Measurements from ENCODE around the gene GIGYF1.
A peak's percentile ranks its signal among the peaks of the same experiment; 100 is the strongest.
"Not testable (repeated sequence)": the region's sequence is repeated elsewhere in the genome, so short reads cannot be mapped to it uniquely, and the experiment has no call there.

Gene GIGYF1

DNA sequence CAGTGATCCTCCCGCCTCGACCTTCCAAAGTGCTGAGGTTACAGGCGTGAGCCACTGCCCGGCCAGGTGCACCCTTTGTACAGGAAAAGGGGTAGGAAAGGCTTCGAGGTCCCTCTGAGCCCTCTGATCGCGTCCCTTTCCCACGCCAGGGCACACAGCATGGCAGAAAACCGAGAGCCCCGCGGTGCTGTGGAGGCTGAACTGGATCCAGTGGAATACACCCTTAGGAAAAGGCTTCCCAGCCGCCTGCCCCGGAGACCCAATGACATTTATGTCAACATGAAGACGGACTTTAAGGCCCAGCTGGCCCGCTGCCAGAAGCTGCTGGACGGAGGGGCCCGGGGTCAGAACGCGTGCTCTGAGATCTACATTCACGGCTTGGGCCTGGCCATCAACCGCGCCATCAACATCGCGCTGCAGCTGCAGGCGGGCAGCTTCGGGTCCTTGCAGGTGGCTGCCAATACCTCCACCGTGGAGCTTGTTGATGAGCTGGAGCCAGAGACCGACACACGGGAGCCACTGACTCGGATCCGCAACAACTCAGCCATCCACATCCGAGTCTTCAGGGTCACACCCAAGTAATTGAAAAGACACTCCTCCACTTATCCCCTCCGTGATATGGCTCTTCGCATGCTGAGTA is 12.7 kb upstream of the GIGYF1 start:
- no peak for DNase-seq

DNA sequence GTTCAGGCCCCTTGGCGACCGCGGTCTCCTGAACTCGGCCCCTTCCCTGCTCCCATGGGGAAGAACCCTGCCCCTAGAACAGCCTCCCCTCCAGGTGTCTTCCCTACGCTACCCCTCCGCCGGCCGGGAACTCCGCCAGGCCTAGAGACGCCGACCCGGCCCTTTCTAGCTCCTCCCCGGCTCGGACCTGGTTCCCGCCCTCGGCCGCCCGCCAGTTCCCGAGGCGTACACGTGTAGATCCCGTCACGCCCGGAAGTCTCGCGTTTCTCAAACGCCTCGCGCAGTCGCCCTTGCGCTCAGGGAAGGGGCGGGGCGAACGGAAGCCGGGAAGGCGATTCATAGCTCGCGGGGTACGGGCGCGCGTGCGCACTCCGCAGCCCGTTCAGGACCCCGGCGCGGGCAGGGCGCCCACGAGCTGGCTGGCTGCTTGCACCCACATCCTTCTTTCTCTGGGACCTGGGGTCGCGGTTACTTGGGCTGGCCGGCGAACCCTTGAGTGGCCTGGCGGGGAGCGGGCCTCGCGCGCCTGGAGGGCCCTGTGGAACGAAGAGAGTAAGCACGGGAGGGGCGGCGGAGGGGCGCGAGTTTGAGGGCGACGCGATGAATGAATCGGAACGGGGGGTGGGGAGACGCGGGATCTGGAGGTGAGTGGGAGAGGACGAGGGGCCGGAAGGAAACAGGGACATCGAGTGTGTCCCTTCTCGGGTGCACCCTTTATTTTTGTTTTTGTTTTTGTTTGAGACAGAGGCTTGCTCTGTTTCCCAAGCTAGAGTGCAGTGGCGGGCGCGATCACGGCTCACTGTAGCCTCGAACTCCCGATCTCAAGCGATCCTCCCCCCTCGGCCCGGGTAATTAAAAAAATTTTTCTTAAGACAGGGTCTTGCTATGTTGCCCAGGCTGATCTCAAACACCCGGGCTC is 12.0 kb upstream of the GIGYF1 start, which contains the start of gene POP7:
Gene POP7, plus strand, starts transcription at position 369 of the 919 bp plus-strand sequence. CDS start 710 bp downstream, outside the sequence.
- DNase-seq: peak; percentile 99

DNA sequence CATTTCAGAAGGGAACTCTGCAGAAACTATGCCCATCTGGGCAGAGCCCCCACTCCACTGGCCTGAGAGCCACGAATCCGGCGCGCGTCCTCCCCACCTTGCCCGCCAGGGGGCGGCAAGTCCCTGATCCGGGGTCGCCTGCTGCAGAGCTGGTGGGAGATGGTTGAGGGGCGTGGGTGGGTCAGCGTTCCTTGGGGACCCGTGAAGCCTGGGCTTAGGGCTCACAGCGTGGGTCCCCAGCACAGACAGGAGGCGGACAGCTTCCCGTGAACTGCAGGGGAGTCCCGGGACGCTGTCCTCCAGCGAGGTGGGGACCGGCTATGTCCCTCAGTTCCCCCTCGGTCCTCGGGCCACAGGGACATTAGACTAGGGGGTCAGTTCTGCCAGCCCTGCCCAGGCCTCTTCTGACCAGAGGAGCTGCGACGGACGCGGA is 11.3 kb upstream of the GIGYF1 start:
- DNase-seq: peak; percentile 57

DNA sequence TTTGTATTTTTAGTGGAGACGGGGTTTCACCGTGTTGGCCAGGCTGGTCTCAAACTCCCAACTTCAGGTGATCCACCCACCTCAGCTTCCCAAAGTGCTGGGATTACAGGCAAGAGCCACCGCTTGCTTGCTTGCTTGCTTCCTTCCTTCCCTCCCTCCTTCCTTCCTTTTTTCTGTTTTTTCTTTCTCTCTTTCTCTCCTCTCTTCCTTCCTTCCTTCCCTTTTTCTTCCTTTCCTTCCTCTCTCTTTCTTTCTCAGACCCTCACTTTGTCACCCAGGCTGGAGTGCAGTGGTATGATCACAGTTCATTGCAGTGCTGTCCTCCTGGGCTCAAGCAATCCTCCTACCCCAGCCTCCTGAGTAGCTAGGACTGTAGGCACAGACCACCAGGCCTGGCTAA is 7.0 kb upstream of the GIGYF1 start:
- not testable (repeated sequence) for DNase-seq

DNA sequence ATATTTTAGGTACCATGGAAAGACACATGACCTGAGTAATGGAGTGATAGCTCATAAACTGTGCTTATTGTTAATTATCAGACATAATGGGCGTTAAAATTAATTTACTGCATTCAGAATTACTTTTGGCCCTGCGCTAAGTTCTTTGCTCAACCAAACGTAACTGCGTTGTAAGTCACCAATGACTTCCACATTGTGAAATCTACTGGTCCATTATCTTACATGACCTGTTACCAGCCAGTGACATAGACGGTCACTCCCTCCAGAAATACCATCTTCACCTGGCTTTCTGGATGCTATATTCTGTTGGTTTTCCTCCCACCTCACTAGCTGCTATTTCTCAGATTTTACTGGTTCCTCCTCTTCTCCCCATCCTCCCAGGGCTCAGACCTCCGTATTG is 5.0 kb upstream of the GIGYF1 start:
- DNase-seq: no peak

DNA sequence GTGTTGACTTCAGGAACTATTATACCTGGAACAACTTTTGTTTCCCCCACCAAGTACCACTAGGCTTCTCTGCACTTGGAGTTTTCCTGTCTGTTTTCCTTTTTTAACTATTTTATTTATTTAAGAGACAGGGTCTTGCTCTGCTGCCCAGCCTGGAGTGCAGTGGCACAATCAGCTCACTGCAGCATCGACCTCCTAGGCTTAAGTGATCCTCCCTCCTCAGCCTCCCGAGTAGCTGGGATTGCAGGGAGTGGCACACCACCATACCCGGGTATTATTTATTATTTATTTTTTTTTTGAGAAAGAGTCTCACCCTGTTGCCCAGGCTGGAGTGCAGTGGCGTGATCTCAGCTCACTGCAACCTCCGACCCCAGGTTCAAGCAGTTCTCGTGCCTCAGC is 2.1 kb upstream of the GIGYF1 start:
- DNase-seq: no peak

DNA sequence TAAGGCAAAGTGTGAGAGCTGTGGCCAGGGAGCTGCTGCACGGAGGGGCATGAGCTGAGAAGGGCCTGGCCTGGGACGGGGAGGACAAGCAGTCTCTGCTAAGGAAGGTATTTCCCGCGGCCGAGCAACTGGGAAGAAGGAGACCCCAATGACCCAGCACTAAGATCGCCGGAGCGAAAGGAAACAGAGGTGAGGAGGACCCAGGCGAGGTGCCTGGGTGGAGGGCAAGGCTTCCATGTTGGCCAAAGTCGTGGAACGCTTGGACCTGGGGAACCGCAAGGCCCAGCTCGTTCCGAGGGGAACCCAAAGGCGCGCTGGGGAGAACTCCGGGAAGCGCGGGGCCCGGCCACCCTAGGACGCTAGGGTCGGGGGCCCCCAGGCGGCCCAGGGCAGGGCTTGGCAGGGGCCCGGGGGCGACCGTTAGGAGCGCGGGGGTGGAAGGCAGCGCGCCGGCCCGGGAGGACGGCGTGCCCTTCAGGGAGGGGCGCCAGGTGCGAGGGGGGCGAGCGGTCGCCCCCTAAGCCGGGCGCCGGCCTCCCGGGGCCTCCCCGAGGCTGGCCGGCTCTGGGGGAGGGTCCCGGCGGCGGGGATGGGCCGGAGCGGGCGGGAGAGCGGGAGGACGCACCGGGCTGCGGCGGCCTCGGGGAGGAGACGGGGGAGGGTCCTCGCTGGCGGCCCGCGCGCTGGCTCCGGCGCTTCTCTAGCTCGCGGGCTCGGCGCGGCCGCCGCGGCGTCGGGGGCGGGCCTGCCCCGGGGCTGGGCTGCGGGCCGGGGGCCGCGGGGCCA is 545 bp downstream of the GIGYF1 start:
- no peak for DNase-seq

DNA sequence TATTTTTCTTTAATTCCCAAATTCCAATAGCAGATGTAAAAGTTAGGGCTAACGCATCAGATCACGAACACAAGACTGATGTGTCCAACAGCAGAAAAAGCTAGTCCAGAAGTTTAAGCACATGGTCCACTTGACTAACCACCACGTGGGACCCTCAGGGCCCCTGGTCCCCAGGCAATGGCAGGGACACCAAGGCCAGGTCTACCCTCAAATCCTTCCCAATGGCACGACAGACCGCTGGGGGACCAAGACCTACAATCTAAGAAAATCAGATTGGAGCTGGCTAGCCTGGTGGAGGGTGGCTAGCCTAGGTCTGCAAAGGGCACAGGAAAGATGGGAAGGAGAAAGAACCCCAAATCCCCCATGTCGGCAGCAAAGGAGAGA is 1.5 kb downstream of the GIGYF1 start:
- DNase-seq: no peak

DNA sequence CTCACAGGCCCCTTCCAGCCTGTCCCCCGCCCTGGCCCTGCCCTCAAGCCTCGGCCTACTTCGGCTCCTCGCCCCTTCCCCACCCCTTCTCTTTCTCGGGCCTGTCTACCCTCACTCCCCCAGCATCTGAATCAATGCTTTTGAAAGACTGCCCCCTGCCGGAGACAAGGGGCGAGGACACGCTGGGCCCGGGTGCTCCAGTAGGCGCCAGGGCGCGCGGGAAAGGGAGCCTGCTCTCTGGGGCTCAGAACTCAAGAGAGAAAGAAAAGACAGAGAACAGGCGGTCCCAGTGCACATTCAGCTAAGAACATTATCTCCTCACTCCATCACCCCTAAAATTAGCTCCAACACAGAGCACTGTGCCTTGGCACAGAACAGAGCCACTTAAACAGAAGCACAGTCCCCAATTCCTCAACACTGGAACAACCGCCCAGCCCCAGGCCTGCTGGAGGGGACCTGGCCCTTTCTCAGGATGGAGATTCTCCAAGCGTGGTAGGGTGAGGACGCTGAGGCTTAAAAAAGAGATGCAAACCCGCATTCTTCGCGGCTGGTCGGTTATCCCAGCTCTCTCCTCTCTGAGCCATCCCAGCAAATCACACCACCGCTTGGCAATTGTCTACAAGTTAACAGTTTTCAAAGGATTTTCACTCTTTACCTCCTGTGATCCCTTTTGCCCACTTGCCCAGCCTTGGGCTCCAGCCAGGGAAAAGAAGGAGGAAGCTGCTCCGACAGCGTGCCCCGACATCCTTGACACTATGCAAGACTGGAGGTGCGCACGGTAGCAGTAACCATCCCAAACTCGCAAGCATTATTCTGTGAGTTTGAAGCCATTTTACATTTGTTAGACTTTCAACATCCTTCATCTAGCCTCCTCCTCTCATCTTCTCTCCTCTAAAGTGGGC is 2.1 kb downstream of the GIGYF1 start:
- DNase-seq: peak; percentile 71

DNA sequence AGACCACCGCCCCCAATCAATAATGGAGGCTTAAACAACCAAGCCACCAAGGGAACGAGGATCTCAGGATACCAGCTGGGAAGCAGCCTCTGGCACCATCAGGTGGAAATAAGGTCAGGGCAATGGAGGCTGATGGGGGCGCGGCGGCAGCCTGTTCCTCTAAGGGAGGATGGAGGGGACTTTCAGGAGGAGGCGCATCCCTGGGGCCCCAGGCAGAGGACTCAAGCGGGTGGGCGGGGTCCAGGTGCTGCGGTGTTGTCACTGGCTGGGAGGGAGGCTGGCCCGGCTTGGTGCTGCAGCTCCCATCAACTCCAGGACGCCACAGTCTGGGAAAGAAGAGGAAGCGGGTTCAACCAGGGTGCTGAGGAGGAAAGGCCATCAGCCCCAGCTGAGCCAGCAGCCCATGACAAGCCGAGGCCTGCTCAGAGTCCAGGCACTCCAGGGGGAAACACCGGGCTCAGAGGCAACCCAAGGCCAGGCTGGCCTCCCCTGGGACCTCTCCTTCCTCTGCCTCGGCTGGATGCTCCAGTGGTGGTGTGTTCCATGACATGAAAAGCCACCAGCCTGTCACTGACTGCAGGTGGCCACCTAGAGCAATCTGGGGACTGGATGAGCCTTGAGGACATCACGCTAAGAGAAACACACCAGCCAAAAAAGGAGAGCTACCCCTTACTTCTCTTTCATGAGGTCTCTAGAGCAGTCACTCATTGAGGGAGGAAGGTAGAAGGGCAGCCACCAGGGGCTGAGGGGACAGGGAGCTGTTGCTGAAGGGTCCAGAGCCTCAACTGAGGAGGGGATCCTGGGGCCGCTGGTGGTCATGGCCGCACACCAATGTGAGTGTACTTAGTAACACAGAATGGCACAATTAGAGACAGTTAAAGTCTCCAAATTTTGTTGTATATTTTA is 4.6 kb downstream of the GIGYF1 start:
- DNase-seq: no peak

DNA sequence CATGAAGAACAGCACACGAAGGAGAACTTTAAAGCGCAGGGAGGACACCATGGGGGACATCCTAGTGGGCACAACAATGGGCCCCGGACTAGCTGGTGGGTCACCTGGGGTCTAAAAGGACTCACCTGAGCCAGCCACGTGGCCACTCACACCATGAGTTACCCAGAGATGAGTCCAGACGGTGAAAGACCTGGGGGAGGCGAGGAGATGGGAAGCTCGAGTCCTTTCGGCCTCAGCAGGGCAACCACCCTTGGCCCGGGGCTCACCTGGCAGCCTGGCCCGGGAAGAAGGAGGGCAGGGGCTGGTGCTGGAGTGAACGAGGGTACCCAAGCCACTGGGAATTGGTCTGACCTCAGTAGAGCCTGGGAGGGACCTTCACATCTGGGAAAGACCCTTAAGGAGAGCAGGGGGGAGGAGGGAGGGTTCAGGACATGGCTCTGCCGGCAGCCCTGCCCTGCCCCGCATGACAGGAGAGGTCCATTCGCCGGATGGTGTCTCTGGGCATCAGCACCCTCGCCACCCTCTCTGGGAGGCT is 5.7 kb downstream of the GIGYF1 start:
- no peak for DNase-seq

DNA sequence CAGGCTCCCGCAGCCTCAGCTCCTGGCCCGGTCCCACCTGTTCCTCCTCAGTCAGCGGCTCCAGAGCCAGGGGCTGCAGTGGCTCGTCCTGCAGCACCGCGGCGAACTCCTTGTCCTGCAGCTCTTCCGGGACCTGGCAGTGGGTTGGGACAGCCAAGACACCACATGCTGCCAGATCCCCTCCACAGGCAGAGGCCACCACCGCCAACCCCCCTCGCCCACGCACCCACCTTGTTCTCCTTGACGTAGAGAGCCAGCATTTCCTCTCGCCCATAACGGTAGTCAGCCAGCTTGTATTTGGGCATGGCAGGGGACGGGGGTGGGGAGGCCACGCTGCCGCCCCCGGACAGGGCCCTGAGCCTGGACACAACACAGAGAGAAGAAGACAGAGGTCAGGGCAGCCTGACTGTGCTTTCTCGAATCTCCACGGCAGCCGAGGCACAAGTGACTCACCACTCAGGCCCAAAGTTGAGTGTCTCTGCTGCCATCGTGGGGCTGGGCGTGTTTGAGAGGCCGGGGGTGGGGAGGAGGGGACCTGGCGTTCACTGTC is 6.2 kb downstream of the GIGYF1 start:
- DNase-seq: no peak

DNA sequence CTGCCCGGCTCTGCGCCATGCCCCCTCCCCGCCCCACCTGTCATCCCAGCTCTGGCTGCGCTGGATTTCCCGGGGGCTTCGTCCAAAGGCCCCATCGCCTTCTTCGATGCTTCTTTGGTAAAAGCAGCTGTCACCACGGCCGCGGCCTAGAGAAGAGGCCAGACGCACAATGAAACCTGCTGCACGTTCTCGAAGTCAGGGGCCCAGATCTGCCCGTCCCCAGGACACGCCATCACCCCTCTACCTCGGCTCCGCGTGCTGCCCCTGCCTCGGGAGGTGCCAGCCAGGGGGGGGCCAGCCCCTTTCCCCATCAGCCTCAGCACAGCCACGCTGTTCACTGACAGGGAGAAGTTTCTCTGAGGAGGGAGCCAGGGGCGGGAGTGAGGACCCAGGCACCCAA is 6.8 kb downstream of the GIGYF1 start:
- no peak for DNase-seq

DNA sequence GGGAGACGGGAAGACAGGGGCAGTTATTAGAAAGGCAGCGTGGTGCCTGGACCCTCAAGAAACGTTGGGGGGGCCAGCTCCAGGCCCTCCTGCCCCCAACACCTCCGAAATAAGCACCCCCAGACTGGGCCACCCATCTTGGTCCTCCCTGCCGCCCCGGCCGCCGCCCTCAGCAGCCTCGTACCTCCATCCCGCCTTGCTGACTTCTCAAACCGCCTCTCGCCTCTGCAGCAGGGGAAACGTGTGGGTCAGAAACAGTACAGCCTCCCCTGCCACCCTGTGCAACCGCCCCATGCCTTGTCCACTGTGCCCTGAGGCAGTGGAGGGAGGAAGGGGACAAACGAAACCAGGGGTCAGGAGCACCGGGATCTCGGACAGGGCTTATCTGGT is 7.2 kb downstream of the GIGYF1 start:
- no peak for DNase-seq

DNA sequence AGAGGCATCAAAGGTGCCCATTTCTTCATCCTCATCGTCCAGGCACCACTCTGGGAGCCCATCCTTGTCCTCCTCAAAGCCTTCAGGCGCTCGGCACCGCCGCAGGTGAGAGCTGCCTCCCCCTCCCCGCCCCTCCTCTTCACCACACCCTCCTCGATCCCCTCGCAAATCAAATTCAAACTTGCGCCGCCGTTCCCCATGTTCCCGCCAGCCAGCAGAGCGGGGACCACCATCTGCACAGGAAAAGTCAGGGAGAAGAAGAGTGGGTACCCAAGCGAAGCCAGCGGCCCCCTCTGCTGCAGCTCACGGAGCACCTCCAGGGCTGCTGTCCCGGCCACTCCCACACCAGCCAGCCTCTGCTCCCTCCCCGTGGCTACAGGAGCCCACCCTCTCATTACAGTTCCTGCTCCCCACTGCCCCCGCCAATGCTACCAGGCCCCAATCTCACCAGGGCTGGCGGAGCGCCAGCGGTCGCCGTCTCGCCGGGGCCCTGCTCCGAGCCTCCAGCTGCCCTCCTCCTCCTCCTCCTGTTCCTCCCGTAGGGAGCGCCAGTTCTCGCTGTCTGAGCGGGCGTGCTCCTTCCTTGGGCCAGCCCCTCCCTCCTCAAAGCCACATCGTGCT is 7.7 kb downstream of the GIGYF1 start:
- DNase-seq: no peak

DNA sequence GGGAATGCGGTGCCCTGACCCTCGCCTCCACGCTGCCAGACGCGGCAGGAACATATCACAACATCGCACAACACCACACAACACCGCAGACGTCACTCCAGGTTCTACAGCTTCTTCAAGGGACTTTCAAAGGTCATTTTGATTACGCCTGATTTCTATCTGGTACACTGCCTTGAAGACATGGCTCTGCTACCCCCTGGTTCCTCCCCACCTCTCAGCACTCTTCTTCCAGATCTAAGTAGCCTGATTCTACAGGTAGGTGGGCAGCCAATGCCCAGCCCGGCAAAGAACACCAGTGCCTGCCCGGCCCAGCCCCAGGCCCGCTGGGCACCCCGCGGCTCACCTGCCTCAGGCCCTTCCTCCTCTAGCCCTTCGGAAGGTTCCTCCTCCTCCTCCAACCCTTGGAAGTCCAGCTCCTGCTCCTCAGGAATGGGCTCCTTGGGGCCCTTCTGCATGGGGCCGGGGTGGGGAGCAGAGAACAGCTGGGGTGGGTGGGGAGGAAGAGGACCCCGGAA is 8.4 kb downstream of the GIGYF1 start:
- no peak for DNase-seq

DNA sequence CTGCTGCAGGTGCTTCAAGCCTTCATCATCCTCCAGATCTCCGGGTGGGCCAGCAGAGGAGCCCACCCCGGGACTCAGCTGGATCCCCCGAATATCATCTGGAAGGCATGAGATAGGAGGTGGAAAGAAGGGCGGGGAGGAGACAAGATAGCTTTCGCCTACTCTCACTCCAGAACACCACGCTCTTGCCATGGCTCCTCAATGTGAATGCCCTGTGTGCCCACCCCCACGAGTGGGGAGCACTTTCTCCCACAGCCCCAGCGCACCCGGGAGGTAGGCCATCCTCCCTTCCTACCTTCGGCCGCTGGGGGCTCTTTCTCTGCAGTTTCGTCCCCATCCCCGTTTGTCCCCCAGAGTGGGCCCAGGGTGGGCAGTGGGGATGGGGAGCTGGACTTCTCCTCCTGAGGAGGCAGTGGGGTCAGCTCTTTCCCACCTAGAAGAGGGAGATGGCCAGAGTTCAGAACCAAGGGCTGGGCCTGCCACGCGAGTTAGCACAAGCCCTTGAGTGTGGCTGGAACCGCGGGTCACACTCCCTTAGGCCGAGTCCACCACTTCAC is 8.9 kb downstream of the GIGYF1 start:
- DNase-seq: no peak

DNA sequence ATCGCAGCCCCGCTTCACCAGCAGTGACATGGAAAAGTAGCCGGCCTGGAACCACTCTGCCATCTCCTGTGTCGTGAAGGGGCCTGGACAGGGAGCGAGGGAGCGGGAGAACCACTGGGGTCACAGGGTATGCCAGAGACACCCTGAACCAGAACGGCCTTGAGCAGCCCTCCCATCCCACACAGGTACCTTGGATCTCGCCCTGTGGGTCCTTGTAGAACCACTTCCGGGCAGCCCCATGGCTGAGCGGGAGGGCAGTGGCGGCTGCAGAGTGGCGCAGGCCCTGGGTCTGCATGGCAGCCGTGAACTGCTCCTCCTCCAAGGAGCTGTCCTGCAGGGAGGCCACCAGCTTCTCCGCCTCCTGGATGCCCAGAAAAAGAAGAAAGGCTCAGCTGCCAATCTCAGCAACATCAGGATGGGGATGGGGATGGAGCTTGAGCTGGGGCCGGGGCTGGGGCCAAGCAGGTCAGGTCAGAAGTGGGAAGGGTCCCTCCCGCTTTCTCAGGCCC is 9.5 kb downstream of the GIGYF1 start:
- no peak for DNase-seq
